Thoracic aorta (tissue), 2 donors: Measurements from ENCODE around the gene PTPRN2. TPM values are rescaled to one million over a fixed set of nuclear protein-coding genes. Genes with fewer than 3 reads are reported as not detected.

Source experiments
- ATAC-seq: fragments of 150-250 bp; one replicate; pipeline ENCODE4 v1.8.0; 2017; ENCODE audit warnings: low read depth; ENCODE audit not compliant: insufficient number of reproducible peaks, low FRiP score
- DNase-seq: peaks from one replicate; pipeline ENCODE4 v3.0.0-alpha.2; 2020; ENCODE audit warnings: low spot score
- H3K27ac ChIP-seq, 2 donors: fragments of 200-600 bp; sonication (generic); 1 replicate in 1 of 2; 2 replicates in 1 of 2; pipeline ENCODE4 v1.5.1; 2016; ENCODE audit warnings: mild to moderate bottlenecking in 2 of 2, moderate library complexity in 2 of 2
- H3K27me3 ChIP-seq: fragments of 200-600 bp; sonication (generic); replicated peaks from 2 replicates; pipeline ENCODE4 v1.6.0; 2016; ENCODE audit warnings: mild to moderate bottlenecking; ENCODE audit not compliant: insufficient read depth
- H3K36me3 ChIP-seq: fragments of 200-600 bp; sonication (generic); one replicate; pipeline ENCODE4 v1.5.1; 2016
- H3K4me1 ChIP-seq, 2 donors: fragments of 200-600 bp; sonication (generic); 1 replicate in 1 of 2; 2 replicates in 1 of 2; pipeline versions ENCODE4 v1.5.1 to v1.6.0; 2016; ENCODE audit warnings: low read depth in 2 of 2, mild to moderate bottlenecking in 1 of 2; ENCODE audit not compliant: control insufficient read depth in 1 of 2
- H3K4me3 ChIP-seq: fragments of 200-600 bp; sonication (generic); 2 replicates; pipeline ENCODE4 v1.5.1; 2016; ENCODE audit warnings: mild to moderate bottlenecking
- H3K9me3 ChIP-seq: fragments of 200-600 bp; sonication (generic); 2 replicates; pipeline ENCODE4 v1.5.1; 2016
- CTCF ChIP-seq: fragments of 200-600 bp; sonication (generic); IDR thresholded peaks from one replicate; pipeline ENCODE4 v1.5.1; 2019; ENCODE audit warnings: antibody characterized with exemption
- total RNA-seq, 2 donors: library from RNA; depleted of rRNA; stranded (reverse); fragments of >200 nt; gene quantifications; one replicate each; pipeline versions ENCODE4 v1.1.0 to v1.2.3, GENCODE V29; 2016

PTPRN2 gene
- total RNA-seq, 2 donors from 2014 or later, result 2.2 to 3.1 TPM

- Histone ChIP-seq H3K27ac (no peak overlapping the region), H3K4me3 (no peak overlapping the region), H3K9me3 (no peaks in the 10 kb centered on the region), H3K36me3 (no peaks in the 10 kb centered on the region), H3K27me3 (no peaks in the 10 kb centered on the region), H3K4me1 (no peaks in the 10 kb centered on the region)
- no peak for TF ChIP-seq CTCF
- ATAC-seq (no peak), DNase-seq (no peak)
Measured at GRCh38 chr7:157987906-157988305, 599.7 kb downstream of the PTPRN2 start.

- DNase-seq, result no peak
- no peak overlapping the region for H3K27ac ChIP-seq
- no peaks in the 10 kb centered on the region for H3K27me3 ChIP-seq
- ATAC-seq, result no peak
- no peak overlapping the region for H3K4me3 ChIP-seq
- no peaks in the 10 kb centered on the region for H3K36me3 ChIP-seq
- TF ChIP-seq CTCF, result no peak
- no peaks in the 10 kb centered on the region for H3K9me3 ChIP-seq
- no peaks in the 10 kb centered on the region for H3K4me1 ChIP-seq
Measured at GRCh38 chr7:157986051-157986450, 601.6 kb downstream of the PTPRN2 start.

GRCh38 chr7:157985636-157986035 lies 602.0 kb downstream of the PTPRN2 start:
- DNase-seq (no peak), ATAC-seq (no peak)
- H3K4me1 ChIP-seq, result no peaks in the 10 kb centered on the region
- no peaks in the 10 kb centered on the region for H3K9me3 ChIP-seq
- H3K36me3 ChIP-seq, result no peaks in the 10 kb centered on the region
- no peak overlapping the region for H3K4me3 ChIP-seq
- H3K27me3 ChIP-seq, result no peaks in the 10 kb centered on the region
- H3K27ac ChIP-seq, result no peak overlapping the region
- no peak for TF ChIP-seq CTCF

- no peak overlapping the region for H3K4me3 ChIP-seq
- H3K4me1 ChIP-seq, result no peaks in the 10 kb centered on the region
- no peak for DNase-seq
- no peak for ATAC-seq
- no peak for TF ChIP-seq CTCF
- H3K36me3 ChIP-seq, result no peaks in the 10 kb centered on the region
- H3K9me3 ChIP-seq, result no peaks in the 10 kb centered on the region
- no peaks in the 10 kb centered on the region for H3K27me3 ChIP-seq
- H3K27ac ChIP-seq, result no peak overlapping the region
Measured at GRCh38 chr7:157984423-157985163, 603.0 kb downstream of the PTPRN2 start.

GRCh38 chr7:157983502-157984422 lies 603.9 kb downstream of the PTPRN2 start:
- Histone ChIP-seq H3K4me1 (no peaks in the 10 kb centered on the region), H3K9me3 (no peaks in the 10 kb centered on the region), H3K27ac (no peak overlapping the region), H3K36me3 (no peaks in the 10 kb centered on the region), H3K4me3 (no peak overlapping the region), H3K27me3 (no peaks in the 10 kb centered on the region)
- ATAC-seq (no peak), DNase-seq (no peak)
- TF ChIP-seq CTCF, result no peak
